Activated gamma-delta T cell treated with Interleukin-2 at 50 U/mL for 16 hours (primary cell): ENCODE data around the gene VAV3.

Source experiments
- DNase-seq: peaks from one replicate; pipeline ENCODE4 v3.0.0-alpha.2; 2020

The VAV3 gene

GRCh38 chr1:107879927-107880326 is 85.1 kb downstream of the VAV3 start:
- DNase-seq, result no peak

- no peak for DNase-seq
Measured at GRCh38 chr1:107879346-107879745, 85.6 kb downstream of the VAV3 start.

- DNase-seq, result no peak
Measured at GRCh38 chr1:107877745-107878144, 87.2 kb downstream of the VAV3 start.

- no peak for DNase-seq
Measured at GRCh38 chr1:107877092-107877491, 87.9 kb downstream of the VAV3 start.

GRCh38 chr1:107875689-107876088 is 89.3 kb downstream of the VAV3 start:
- no peak for DNase-seq

GRCh38 chr1:107874221-107874620 is 90.8 kb downstream of the VAV3 start:
- no peak for DNase-seq

- no peak for DNase-seq
Measured at GRCh38 chr1:107871687-107872395, 93.1 kb downstream of the VAV3 start.

- DNase-seq, result no peak
Measured at GRCh38 chr1:107871259-107871658, 93.7 kb downstream of the VAV3 start.

GRCh38 chr1:107870696-107871095 is 94.3 kb downstream of the VAV3 start:
- no peak for DNase-seq

- DNase-seq, result no peak
Measured at GRCh38 chr1:107867897-107868296, 97.1 kb downstream of the VAV3 start.

- no peak for DNase-seq
Measured at GRCh38 chr1:107867422-107867821, 97.6 kb downstream of the VAV3 start.

GRCh38 chr1:107866870-107867269 is 98.1 kb downstream of the VAV3 start:
- DNase-seq, result no peak

GRCh38 chr1:107865627-107866026 is 99.4 kb downstream of the VAV3 start:
- no peak for DNase-seq

GRCh38 chr1:107863342-107863741 is 101.6 kb downstream of the VAV3 start:
- no peak for DNase-seq

GRCh38 chr1:107862064-107862463 is 102.9 kb downstream of the VAV3 start:
- no peak for DNase-seq

- DNase-seq, result no peak
Measured at GRCh38 chr1:107858323-107858722, 106.7 kb downstream of the VAV3 start.

- DNase-seq, result no peak
Measured at GRCh38 chr1:107851418-107851817, 113.6 kb downstream of the VAV3 start.

- peak; percentile 27 for DNase-seq
Measured at GRCh38 chr1:107844541-107845194, 120.3 kb downstream of the VAV3 start.

- DNase-seq, result no peak
Measured at GRCh38 chr1:107843989-107844388, 121.0 kb downstream of the VAV3 start.

- no peak for DNase-seq
Measured at GRCh38 chr1:107842241-107842640, 122.7 kb downstream of the VAV3 start.

GRCh38 chr1:107840725-107841124 is 124.3 kb downstream of the VAV3 start:
- no peak for DNase-seq

GRCh38 chr1:107838056-107838455 is 126.9 kb downstream of the VAV3 start:
- no peak for DNase-seq

GRCh38 chr1:107835151-107835670 is 129.8 kb downstream of the VAV3 start:
- DNase-seq, result no peak

GRCh38 chr1:107833061-107833460 is 131.9 kb downstream of the VAV3 start:
- DNase-seq, result no peak

- no peak for DNase-seq
Measured at GRCh38 chr1:107831921-107832320, 133.1 kb downstream of the VAV3 start.
